HG02970 (cell line): Measurements from ENCODE around the gene CDYL2.
"Not testable (repeated sequence)": the region's sequence is repeated elsewhere in the genome, so short reads cannot be mapped to it uniquely, and the experiment has no call there.

Experiments used
- ATAC-seq: cut with Tn5 transposase; IDR thresholded peaks from one replicate; pipeline ENCODE4 v1.9.1; 2021; ENCODE audit warnings: mild to moderate bottlenecking, moderate library complexity, moderate number of reproducible peaks; ENCODE audit not compliant: unreplicated experiment, low FRiP score

CDYL2 gene

GRCh38 chr16:80751167-80751566 lies 53.2 kb downstream of the CDYL2 start:
- ATAC-seq, result no peak

- ATAC-seq, result no peak
Observed at GRCh38 chr16:80746231-80746630, 58.2 kb downstream of the CDYL2 start.

- ATAC-seq, result no peak
Observed at GRCh38 chr16:80744856-80745255, 59.5 kb downstream of the CDYL2 start.

GRCh38 chr16:80743772-80744171 lies 60.6 kb downstream of the CDYL2 start:
- ATAC-seq, result no peak

- ATAC-seq, result no peak
Observed at GRCh38 chr16:80743273-80743672, 61.1 kb downstream of the CDYL2 start.

GRCh38 chr16:80742331-80742730 lies 62.1 kb downstream of the CDYL2 start:
- ATAC-seq, result no peak

GRCh38 chr16:80741724-80742123 lies 62.7 kb downstream of the CDYL2 start:
- ATAC-seq, result no peak

- no peak for ATAC-seq
Observed at GRCh38 chr16:80739523-80739922, 64.9 kb downstream of the CDYL2 start.

GRCh38 chr16:80738521-80738920 lies 65.9 kb downstream of the CDYL2 start:
- no peak for ATAC-seq

- ATAC-seq, result no peak
Observed at GRCh38 chr16:80735846-80736245, 68.6 kb downstream of the CDYL2 start.

- no peak for ATAC-seq
Observed at GRCh38 chr16:80733407-80733806, 71.0 kb downstream of the CDYL2 start.

GRCh38 chr16:80731915-80732314 lies 72.5 kb downstream of the CDYL2 start:
- no peak for ATAC-seq

GRCh38 chr16:80727066-80727763 lies 77.2 kb downstream of the CDYL2 start:
- ATAC-seq, result not testable (repeated sequence)

GRCh38 chr16:80725566-80726162 lies 78.7 kb downstream of the CDYL2 start:
- no peak for ATAC-seq

- no peak for ATAC-seq
Observed at GRCh38 chr16:80723981-80724380, 80.4 kb downstream of the CDYL2 start.

- no peak for ATAC-seq
Observed at GRCh38 chr16:80723091-80723490, 81.3 kb downstream of the CDYL2 start.

GRCh38 chr16:80720804-80721371 lies 83.5 kb downstream of the CDYL2 start:
- no peak for ATAC-seq

GRCh38 chr16:80719573-80719972 lies 84.8 kb downstream of the CDYL2 start:
- ATAC-seq, result no peak

GRCh38 chr16:80718480-80719220 lies 85.7 kb downstream of the CDYL2 start:
- ATAC-seq, result no peak

- ATAC-seq, result no peak
Observed at GRCh38 chr16:80717611-80718010, 86.8 kb downstream of the CDYL2 start.

GRCh38 chr16:80716564-80717139 lies 87.7 kb downstream of the CDYL2 start:
- no peak for ATAC-seq
